GM18505 (cell line): ENCODE measurements around the gene TBX2.
"Not testable (repeated sequence)": the region's sequence is repeated elsewhere in the genome, so short reads cannot be mapped to it uniquely, and the experiment has no call there.

Experiments
- ATAC-seq: cut with Tn5 transposase; IDR thresholded peaks from one replicate; pipeline ENCODE4 v1.9.1; 2021; ENCODE audit not compliant: unreplicated experiment
- POLR2A ChIP-seq: IDR thresholded peaks from 4 replicates; pipeline ENCODE4 v1.6.1; 2011; ENCODE audit warnings: borderline replicate concordance; ENCODE audit not compliant: insufficient read depth, insufficient read length; ENCODE audit errors: extremely low read depth

The TBX2 gene

DNA sequence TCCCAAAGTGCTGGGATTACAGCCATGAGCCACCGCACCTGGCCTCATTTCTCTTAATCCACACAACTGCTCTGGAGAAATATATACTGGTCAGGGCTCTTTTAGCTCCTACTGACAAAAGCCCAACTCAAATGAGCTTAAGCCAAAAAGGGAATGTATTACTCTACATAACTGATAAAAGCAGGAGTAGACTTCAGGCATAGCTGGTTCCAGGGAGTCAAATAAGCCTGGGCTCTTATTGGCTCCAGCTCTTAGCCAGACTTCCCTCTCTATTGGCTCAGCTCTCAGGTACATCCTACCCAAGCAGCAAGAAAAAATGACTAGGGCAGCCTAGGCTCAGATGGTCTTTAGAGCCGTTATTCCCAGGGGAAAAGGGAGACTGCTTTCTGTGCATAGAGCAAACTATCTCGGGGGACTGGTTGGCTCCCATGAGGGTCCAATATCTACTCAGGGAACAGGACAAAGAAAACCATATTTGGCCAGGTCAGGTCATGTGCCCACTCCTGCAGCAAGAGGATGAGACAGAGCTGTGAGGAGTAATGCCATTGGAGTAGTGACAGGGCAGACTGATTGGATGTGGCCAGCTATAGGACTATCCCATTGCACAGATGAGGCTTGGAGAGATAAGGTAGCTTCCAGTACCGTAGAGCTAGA is 21.2 kb downstream of the TBX2 start:
- no peak for ATAC-seq
- no peak for TF ChIP-seq POLR2A

DNA sequence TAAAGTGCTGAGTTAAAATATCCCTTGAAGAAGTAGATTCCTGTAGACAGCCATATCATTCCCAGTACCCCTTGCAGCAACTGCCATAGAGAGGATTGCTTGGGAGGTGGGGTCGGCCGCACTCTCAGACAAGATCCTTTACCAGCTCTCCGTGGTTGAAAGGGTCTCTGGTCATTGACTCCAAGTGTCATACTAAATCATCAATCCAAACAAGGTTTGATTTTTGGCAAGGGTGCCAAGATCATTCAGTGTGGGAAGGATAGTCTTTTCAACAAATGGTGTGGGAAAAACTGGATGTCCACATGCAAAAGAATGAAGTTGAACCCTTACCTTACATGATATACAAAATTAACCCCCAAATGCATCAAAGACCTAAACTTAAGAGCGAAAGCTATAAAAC is 21.8 kb downstream of the TBX2 start:
- no peak for ATAC-seq
- no peak for TF ChIP-seq POLR2A

DNA sequence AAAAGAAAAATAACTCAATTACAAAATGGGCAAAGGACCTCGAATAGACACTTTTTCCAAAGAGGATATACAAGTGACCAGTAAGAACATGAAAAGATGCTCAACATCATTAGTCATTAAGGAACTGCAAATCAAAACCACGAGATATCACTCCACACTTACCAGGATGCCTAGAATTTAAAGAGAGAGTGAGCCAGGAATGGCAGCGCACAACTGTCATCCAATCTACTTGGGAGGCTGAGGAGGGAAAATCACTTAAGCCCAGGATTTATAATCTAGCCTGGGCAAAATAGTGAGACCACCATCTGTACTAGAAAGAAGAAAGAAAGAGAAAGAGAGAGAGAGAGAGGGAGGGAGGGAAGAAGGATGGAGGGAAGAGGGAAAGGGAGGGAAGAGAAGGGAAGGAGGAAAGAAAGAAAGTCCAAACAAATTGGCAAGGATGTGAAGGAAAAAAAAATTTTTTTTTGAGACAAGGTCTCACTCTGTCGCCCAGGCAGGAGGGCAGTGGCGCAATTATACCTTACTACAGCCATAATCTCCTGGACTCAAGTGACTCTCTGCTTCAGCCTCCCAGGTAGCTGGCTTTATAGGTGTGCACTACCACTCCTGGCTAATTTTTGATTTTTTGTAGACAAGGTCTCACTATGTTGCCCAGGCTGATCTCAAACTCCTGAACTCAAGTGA is 22.6 kb downstream of the TBX2 start:
- TF ChIP-seq POLR2A, result no peak

DNA sequence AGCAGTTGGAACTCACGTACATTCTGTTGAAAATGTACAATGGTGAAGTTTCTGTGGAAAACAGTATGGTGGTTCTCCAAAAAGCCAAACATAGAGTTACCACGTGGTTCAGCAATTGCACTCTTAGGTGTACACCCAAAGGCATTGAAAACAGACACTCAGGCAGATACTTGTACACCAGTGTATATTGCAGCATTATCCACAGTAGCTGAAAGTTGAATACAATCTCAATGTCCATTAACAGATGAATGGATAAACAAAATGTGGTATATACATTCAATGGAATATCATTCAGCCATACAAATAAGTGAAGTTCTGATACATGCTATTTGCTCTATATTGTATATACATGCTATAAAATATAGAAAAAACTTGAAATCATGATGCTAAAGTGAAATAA is 23.2 kb downstream of the TBX2 start:
- no peak for TF ChIP-seq POLR2A
- ATAC-seq, result no peak

More for the DNA sequence above, 22.6 kb downstream of the TBX2 start:
- no peak for ATAC-seq

DNA sequence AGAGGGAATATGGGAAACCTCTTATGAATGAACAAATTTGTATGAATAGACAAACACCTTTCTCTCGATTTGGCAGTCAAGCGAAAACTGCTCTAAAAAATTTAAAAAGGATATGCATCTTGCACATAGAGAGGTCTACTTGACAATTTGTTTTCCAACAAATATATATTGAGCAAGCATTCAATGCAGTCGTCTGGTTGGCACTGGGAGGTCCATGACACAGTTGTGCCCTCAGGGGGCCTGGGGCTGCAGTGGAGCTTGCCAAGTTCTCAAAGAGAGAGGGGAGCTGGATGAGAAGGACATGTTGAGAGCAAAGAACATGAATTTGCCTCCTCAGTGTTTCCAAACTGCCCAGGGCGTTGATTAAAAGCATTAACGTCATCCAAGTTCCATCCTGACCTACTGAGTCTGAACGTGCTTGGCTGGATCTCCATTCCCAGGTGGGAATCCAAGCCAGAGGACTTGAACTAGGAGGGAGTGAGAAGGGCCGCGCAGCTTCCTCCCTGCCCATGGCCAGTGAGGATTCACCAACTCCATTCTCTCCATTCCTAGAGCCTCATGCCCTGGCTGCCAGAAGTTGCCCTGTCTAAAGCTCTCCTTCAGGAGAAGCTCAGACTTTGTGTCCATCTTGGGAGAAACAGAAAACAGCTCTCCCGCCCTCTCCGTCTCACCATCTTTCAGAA is 24.5 kb downstream of the TBX2 start:
- no peak for TF ChIP-seq POLR2A
- no peak for ATAC-seq

DNA sequence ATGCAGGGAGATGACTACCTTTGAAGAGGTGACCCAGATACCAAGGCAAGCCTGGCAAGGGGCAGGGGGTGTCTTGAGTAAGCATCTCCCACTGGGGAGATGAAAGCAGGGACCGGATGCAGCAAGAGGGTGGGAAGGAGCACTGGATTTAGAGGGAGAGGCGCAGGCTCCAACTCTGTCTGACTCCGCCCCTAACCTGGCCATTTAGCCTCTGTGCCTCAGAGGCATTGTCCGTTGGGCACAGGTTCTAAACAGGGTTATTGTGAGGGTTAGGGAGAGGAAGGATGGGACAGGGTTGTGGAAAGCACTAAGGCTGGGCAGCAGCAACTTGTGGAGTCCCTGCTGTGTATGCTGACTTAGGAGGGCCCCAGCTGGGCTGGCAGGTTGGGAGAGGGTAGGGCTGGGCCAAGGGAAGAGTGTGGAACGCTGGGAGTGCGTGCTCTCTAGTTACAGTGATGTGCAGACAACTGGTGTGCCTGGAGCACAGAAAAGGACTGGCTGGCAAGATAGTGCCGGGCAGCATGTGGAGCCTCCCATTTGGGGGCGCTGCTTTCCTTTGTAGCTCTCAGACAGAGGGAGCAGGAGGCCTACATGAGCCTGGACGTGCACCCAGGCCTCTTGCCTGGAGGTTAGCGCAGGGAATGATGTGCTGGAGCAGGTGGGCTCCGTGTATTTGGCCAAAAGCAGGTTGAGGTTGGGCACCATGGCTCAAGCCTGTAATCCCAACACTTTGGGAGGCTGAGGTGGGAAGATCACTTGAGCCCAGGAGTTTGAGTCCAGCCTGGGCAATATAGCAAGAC is 26.2 kb downstream of the TBX2 start:
- no peak for ATAC-seq
- TF ChIP-seq POLR2A, result no peak

DNA sequence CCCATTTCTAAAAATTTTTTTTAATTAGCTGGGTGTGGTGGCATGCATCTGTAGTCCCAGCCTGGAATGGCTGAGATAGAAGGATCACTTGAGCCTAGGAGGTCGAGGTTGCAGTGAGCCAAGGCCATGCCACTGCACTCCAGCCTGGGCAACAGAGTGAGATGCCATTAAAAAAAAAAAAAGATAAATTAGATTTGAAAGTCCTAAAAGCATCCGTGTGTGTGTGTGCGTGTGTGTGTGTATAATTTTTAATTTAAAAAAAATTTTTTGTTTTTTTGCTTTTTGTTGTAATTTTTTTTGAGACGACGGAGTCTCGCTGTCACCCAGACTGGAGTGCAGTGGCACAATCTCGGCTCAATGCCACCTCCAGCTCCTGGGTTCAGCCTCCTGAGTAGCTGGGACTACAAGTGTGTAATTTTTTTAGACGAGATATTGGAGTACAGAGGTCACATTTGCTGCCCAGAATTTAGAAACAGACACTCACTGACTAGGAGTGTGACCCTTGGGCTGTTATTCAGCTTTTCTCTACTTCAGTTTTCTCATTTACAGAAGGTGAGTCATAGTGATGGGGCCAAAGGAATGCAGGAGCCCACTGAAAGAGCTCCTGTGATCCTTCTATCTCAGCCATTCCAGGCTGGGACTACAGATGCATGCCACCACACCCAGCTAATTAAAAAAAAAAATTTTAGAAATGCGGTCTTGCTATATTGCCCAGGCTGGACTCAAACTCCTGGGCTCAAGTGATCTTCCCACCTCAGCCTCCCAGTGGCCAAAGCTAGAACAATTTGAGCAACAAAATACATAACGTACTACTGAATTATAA is 27.1 kb downstream of the TBX2 start:
- no peak for TF ChIP-seq POLR2A
- no peak for ATAC-seq

DNA sequence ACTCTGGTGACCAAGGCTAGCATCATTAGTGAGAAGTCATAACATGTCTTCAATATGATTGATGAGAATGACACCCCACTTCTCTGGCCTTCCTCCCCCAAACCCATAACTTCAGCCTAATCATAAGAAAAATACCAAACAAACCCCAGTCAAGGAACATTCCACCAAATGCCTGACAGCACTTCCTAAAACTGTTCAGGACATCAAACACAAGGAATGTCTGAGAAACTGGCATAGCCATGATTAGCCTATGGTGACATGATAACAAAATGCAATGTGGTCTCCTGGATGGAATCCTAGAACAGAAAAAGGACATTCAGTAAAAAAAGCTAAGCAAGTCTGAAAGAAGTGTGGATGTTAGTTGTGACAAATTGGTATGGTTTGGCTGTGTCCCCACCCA is 27.9 kb downstream of the TBX2 start:
- ATAC-seq, result no peak

DNA sequence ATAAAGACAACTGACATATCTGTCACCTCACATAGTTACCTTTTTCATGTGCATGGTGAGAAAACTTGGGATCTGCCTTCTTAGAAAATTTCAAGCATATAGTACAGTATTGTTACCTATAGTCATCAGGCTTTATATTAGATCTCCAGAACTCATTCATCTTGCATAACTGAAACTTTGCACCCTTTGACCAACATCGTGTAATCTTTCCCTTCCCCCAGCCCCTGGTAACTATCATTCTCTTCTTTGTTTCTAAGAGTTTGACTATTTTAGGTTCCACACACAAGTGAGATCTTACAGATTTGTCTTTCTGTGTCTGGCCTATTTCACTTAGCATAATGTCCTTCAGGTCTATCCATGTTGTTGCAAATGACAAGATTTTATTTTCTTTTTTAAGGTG is 29.6 kb downstream of the TBX2 start:
- TF ChIP-seq POLR2A, result no peak
- ATAC-seq, result no peak

More for the DNA sequence above, 27.9 kb downstream of the TBX2 start:
- no peak for TF ChIP-seq POLR2A

DNA sequence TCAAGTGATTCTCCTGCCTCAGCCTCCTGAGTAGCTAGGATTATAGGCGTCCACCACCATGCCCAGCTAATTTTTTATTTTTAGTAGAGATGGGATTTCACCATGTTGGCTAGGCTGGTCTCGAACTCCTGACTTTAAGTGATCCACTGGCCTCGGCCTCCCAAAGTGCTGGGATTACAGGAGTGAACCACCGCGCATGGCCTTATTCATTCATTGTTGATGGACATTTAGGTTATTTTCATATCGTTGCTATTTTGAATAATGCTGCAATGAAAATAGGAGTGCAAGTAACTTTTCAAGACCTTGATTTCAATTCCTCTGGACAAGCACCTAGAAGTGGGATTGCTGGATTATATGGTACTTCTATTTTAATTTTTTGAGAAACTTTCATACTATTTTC is 30.2 kb downstream of the TBX2 start:
- ATAC-seq, result not testable (repeated sequence)

DNA sequence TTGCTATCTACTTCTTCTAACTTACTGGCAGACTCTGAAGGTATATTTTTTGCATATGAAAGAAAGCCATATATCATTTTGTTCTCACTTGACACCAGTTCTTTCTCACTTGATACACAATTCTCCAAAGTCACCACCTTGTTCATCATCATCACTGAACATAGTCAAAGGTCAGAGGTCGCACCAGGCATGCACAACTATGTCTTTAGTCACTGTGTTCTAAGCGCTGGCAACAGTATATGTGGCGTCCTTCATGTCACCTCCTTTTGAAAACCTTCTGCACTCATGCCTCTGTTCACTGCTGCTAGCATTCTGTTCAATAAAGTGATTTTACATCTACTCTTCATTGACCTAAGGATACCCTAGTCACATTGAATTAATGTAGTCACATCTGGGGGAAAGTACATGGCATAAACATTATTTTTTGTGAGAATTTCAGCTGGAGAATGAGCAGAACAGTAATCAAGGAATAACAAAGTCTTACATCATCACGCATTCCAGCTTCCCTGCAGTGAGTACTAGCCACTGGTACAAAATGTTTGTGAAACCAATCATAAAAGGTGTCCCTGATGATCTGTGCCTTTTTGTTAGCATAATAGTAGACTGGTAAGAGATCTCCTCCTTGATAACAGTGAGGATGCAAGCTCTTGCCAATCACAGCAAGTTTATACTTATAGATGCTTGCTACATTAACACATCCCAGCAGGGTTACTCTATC is 32.1 kb downstream of the TBX2 start:
- no peak for ATAC-seq
- TF ChIP-seq POLR2A, result no peak

DNA sequence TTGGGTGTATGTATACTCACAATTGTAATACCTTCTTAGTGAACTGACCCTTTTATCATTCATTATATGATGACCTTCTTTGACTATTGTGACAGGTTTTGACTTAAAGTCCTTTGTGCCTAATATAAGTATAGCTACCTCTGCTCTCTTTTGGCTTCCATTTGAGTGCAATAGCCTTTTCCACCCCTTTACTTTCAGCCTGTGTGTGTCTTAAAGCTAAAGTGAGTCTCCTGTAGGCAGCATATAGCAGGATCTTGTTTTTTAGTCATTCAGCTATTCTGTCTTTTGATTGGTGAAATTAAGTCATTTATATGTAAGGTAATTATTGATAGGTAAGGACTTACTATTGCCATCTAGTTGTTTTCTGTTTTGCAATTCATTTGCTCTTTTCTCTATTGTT is 36.6 kb downstream of the TBX2 start:
- no peak for ATAC-seq
- TF ChIP-seq POLR2A, result no peak
